GM19452 (cell line): ENCODE measurements around the gene SERPINB8.

ENCODE experiments used
- ATAC-seq: cut with Tn5 transposase; IDR thresholded peaks from one replicate; pipeline ENCODE4 v1.9.1; 2021; ENCODE audit not compliant: unreplicated experiment

SERPINB8 gene

DNA sequence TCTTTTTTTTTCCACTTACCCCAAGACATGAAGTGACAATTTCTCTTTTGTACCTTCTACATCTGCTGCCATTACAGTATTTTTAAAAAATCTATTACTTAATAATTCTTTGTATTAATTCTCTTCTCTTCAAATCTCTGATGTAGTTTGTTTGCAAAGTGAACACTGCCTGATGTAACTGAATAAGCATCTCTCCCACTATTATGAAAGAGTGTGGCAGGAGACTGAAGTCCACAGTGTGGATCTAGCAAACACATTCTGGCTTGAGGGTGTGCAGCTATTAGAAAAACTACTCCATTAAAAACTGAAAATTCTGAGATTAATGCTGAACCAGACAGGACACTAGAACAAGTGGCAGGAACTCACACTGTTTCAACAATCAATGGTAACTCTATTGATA, 5.0 kb upstream of the SERPINB8 start:
- no peak for ATAC-seq

DNA sequence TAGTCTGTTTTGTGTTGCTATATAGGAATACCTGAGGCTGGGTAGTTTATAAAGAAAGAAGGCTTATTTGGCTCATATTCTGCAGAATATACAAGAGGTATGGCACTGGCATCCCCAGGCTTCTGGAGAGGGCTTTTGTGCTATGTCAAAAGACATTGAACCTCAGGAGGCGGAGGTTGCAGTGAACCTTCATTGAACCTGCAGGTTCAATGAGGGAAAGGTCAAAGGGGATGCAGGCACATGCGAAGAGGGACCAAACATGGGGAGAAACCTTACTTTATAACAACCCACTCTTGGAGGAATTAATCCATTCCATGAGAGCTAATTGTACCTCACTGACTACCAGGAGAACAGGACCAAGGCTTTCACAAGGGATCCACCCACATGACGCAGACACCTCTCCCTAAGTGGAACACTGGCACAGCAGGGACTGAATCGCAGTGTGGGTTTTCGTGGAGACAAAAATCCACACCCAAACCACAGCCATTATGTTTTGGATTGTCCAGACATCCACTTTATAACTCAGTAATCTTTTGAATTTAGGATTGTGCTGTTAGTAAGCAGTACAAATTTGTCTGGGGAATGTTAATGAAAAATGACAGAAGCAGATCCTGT, 4.1 kb upstream of the SERPINB8 start:
- ATAC-seq = no peak

DNA sequence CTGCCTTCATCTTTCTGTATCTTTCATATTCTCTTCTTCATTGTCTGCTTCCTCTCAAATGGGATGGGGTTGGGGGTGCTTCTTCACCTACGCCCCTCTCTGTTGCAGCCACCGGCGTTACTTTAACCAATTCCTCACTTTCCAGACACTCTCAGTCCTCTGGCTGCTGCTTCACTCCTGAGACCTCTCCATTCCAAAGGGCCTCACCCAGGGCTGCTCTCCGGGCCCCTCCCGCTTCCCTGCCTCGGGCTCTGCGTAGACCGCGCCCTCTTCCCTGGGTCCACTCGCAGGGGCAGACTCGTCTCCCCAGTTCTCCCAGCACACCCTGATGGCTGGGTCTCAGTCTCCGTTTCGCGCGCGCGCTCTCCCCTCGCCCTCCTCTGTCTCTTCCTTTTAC, 926 bp downstream of the SERPINB8 start:
- no peak for ATAC-seq

DNA sequence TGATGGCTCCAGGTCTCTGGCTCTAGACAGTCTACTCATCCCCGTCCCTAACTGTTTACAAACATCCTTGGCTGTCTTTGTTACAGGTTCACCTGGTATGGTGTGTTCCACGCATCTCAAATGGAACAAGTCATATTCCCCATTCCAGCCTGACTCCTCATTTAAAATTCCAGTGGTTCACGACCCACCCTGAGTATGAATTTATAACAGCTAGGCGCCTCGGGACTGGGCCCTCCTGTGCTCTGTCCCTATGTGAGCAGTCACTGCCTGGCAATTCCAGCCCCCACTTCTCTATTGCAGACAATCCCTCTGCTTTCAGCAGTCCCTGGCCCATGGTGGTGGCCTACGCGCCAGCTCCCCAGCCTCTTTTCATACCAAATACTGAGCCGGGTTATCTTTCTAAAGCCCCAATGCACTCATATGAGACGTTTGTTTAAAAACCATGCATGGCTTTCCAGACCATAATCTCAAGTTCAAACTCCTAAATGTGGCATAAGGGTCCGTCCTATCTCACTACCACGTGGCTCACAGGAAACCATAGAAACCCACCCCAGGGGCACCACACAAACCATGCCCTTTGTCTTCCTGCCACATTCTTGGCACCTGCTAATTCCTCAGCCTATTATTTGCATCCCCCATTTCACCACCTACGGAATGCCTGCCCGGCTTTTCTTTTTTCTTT, 1.6 kb downstream of the SERPINB8 start:
- ATAC-seq = no peak

DNA sequence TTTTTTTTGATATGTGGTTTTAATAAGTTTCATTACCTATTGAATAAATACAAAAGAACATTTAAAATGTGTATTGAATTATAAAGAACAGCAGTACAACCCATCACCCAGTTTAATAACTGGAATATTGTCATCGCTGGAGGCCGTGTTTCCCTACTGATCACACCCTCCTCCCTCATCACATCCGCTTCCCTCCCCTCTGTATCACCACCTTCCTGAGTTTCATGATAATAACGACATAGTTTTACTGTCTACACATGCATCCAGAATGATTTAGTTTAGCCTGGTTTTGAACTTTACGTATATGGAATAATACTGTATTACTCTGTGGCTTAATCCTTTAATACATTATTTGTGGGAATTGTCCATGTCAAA, 2.1 kb downstream of the SERPINB8 start:
- ATAC-seq = no peak

DNA sequence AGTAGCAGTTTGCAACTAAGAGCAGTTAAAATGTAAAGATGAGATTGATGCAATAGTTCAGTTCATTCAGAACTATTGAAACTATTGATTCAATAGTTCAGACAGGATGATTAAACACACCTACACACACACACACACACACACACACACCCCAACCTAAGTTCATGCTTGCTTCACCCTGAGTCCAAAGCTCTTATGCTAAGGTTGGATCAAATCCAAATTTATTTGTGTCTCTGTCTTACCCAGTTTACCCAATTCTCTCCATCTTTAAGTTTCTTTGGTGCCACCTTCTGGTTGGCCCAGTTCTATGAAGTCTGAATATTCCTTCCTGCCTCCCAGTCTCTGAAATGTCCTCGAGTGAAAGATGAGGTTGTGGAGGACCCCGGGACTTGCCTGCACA, 5.1 kb downstream of the SERPINB8 start:
- ATAC-seq = no peak

DNA sequence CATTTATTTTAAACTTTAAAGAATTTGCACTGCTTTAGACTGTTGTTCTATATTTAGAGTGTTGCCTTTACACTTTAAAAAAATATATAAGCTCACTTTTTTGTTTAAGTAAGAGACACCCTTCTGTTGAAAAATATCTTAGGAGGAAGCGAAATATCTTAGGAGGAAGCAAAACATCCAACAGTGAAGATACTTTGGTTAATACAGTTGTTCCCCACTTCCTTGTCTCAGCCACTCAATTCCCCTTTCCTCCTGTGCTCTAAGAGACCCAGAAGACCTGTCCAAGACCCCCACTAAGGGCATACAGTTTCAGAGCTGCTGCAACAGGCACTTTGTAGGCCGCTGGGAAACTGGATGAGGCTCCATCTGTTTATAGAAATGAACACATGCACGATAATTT, 5.7 kb downstream of the SERPINB8 start:
- ATAC-seq = no peak

DNA sequence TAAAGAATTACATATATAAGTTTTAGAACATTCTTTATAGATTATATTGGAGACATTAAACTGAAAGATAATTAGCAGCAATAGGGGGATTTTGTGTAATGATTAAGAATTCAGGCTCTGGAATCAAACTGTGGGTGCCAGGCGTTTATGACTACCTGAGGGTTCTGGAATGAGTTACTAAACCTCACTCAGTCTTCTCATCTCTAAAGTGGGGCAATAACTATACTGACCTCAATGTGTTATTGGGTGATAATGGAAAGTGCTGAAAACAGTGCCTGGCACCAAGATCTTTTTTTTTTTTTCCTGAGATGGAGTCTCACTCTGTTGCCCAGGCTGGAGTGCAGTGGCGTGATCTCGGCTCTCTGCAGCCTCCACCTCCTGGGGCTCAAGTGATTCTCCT, 7.2 kb downstream of the SERPINB8 start:
- ATAC-seq = no peak

DNA sequence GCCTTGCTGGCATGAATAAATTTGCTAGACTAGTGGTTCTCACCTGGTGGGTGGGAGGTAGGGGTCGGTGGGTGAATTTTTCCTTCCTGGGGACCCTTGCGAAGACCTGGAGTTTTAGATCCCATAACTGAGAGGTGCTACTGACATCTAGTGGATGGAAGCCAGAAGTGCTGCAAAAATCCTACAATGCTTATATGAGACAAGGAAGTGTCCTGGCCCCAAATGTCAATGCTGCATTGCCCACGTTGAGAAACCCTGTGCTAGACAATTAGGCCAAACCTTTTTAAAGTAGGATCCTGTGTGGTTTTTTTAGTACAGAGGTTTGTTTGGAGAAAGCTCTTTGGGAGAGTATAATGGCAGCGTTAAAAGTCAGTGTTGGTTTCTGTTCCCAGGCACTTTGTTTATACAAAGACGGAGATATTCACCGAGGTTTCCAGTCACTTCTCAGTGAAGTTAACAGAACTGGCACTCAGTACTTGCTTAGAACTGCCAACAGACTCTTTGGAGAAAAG, 9.6 kb downstream of the SERPINB8 start:
- peak; percentile 56 for ATAC-seq

DNA sequence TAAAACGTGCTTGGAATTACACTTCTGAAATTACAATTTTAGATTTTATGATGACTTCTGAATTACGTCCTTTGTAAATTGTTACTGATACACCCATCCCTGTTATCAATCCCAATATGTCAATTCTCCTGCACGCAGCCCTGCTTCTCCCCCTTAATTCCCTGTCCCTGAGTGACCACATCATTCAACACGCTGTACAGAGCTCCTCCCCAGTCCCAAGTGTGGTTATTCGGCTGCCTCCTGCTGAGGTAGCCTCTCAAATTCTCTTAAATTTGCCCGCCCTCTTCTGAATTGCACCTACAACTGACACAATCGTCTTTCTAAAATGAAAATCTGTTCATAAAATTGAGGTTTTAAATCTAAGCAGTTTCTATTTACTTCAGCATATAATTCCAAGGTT, 10.1 kb downstream of the SERPINB8 start:
- ATAC-seq = no peak

DNA sequence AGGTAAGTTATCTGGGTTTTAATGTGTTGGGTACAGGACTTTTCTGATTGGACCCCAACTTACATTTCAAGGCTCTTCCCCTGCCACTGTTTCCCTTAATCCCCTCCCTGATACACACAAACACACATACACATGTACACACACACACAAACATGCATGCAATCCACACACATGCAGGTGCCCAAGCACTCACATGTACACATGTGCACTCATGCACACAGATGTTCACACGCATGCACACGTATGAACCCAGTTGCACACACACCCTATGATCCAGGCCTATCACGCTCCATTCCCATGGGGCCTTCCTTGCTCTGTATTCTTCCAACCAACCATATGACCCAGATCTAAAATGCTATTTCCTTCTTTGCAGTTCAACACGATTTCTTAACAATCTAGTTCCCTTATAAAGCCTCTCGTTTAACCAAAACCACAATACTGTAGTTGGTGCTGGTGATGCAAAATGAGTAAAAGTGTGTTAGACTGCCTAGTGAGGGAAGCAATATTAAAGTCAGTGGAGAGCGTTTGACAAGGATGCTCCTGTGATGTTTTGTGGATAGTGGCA, 11.1 kb downstream of the SERPINB8 start:
- ATAC-seq = no peak

DNA sequence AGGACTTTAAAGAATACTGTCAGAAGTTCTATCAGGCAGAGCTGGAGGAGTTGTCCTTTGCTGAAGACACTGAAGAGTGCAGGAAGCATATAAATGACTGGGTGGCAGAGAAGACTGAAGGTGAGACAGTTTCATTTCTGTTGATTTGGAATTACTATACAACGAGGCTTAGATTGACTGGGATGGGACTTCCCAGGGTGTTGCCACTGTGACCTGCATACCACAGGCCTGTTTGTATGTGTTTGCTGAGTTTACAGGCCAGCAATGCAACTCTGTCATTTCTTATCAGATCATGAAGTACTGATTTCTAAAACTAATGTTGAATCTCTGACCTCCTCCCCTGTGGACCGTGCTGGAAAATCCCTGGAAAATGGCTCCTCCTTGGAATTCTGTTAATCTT, 11.8 kb downstream of the SERPINB8 start:
- no peak for ATAC-seq

DNA sequence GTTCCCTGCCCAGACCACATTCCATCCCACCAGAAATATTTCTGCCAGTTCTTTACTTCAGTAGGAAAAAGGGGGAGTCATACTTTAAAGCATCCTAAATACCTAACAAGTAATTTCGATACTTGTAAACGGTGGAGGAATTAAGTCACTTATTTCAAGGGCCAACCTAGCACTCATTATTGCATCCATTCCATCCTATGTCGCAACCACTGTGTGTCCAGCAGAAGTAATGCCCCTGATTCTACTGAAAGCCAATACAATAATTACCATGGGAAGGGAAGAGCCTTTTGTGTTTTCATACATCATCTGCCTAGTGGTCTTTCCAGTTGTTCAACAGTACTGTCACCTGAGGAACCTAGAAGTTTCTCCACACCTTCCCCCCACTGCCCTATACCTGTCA, 12.5 kb downstream of the SERPINB8 start:
- no peak for ATAC-seq

DNA sequence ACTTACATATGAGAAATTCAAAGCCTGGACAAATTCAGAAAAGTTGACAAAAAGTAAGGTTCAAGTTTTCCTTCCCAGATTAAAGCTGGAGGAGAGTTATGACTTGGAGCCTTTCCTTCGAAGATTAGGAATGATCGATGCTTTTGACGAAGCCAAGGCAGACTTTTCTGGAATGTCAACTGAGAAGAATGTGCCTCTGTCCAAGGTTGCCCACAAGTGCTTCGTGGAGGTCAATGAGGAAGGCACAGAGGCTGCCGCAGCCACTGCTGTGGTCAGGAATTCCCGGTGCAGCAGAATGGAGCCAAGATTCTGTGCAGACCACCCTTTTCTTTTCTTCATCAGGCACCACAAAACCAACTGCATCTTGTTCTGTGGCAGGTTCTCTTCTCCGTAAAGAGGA, 17.0 kb downstream of the SERPINB8 start:
- no peak for ATAC-seq

DNA sequence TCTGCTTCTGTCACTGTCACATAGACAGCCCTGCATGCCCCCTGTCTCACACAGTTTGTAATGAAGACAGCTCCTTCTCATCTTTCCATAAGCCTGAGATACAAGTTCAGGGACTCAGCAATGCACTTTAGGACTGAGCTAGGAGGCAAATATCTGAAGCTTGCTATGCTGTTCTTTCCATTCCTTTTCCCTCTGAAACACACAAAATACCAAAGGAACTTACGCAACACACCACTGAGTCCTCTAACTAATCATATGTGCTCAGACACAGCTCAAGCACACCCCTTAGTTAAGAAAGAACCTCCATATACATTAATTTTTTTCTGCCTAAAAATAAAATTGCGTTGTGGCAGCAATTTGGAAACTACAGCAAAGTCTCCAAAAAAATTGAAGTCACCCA, 17.9 kb downstream of the SERPINB8 start:
- ATAC-seq = no peak

DNA sequence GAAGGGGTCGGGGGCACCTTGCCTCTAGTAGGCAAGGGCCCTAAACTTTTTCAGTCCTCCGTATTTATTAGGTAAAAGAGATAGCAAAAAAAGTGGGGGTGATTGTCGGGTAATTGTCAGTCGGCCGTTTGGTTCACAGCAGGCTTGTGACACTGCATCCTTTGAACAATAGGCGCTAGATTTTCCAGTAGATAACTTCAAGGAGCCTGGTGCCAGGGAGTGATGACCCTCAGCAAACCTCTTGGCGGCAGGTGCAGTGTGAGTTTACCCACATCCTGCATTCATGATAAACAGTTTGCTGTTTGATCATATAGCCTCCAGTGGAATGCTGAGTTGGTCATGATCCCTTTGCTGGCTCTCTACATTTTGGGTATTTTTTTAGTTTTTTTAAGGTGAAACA, 22.9 kb downstream of the SERPINB8 start:
- ATAC-seq = no peak

DNA sequence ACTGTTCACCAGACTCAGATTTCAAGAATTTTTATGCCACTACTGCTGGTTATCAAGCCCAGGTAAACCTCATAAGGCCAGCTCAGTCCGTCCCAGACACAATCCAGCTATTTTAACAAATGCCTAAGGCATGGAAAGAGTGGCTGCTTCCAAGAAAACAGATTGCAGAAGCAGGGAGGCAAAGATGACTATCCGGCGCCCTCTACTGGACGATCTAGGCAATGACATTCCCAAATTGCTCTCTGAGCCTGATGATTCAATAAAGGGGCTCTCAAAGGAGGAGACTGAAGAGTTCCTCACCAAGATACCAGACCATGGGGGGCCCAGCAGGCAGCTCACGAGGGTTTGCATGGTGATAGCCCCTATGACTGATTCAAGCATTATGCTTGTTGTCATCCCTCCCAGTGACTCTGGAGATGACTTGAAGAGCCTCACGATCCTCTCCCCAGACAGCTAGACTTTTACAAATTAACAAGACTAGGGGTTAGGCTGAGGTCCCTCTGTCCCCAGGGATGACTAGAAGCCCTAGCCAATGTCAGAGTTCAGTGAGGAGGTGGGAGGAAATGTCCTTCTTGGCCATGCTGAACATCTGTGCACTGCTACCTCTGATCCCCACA, 25.0 kb downstream of the SERPINB8 start:
- ATAC-seq = no peak

DNA sequence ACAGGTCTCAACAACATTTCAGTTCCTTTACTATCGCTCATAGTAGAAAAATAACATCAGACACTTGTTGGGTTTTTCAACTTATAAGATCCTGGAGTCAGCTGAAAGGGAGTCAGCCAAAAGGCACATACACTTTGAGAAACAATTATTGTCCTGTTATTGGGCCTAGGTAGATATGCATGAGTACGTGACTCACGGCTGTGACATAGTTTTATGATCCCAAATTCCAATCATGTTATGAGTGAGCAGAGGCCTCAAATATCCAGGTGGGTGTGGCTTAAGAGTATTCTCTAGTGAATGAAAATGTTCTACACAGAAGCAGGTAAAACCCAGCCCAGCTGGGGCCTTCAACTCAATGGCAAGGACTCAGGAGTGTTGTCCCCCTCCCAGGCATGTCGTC, 27.2 kb downstream of the SERPINB8 start:
- ATAC-seq = no peak

DNA sequence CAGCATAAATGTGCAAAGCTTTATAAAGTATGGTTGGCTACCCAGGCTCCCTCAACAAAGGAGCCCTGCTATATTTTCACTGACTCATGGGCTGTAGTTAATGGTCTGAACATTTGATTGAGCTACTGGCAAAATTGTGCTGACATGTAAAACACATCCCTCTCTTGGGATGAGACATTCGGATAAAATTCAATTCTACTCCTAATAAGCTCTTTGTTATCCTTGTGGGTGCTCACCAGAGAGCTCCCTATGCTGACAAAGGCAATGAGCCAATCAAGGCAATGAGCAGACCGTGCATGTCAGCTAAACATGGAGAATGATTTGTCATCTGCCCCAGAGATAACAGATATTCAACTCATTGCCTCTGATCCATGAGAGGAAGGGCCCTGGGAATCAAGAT, 27.7 kb downstream of the SERPINB8 start:
- no peak for ATAC-seq

DNA sequence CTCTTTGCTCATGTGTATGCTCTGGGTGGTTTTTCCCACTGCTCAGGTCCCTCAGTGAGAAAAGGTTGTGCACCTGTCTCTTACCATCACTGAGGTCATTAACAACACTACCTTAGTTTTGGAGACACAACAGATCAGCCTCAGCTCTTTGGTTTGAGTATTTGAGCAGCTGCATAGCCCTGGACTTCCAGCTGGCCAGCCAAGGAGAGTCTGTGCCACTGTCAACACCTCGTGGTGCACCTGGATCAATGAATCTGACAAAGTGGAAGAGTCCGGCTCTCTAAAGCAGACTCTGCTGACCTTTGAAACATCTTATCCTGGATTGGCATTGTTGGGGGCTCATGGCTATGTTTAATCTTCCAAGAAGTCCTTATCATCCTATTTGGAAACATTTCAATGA, 30.0 kb downstream of the SERPINB8 start:
- ATAC-seq = no peak

DNA sequence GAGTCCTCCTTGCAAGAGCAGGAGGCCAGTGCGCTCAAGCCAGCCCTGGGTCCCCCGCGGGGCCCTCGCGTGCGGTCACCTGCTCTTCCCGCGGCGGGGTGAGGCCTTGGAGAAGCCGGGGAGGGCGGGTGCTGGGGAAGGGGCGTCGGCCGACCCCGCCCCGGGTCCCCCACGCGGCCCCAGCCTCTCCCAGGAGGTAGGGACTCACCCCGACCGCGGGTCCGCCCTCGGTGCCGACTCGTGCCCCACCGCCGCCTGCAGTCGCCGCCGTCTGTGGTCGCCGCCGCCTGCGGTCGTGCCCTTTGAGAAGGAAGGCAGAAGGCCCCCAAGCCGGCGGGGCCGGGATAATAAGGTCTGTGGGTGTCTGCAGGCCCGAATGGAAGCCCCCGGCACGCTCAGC, 32.7 kb downstream of the SERPINB8 start:
- no peak for ATAC-seq

DNA sequence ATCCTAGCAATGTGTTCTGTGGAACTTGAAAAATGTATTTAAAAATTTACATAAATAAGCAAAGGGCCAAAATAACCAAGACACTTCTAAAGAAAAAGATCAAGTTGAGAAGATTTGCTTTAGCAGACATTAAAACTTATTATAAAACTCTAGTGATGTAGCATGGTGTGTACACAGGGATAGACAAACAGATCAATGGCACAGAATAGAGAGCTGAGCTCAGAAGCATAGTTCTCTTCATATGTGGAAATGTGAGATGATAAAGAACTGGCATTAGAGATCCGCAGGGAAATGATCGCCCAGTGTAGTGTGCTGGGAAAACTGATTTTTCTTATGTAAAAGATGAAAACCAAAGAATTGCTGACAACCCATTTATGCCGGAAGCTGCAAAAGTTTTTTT, 39.4 kb downstream of the SERPINB8 start:
- ATAC-seq = no peak
